ENCODE data around the gene CENPH.

DNA sequence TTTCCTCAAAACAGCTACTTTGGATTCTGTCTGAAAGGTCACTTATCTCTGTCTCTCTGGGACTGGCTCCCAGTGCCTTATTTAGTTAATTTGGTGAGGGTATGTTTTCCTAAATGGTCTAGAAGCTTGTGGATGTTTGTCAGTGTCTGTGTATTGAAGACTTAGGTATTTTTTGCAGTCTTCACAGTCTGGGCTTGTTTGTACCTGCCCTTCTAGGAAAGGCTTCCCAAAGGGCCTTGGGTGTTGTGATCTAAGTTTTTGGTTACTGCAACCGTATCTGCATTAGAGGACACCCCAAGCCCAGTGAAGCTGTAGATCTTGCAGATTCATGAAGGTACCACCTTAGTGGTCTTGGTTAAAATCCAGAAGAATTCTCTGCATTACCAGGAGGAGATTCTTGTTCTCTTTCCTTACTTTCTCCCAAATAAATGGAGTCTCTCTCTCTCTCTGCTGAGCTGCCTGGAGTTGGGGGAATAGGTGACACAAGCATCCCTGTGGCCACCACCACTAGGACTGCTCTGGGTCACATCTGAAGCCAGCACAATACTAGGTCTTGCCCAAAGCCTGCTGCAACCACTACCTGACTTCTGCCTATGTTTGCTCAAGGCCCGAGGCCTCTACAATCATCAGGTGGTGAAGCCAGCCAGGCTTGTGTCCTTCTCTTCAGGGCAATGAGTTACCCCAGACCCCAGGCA lies 40.3 kb upstream of the CENPH start:
- TF ChIP-seq, protein P1, sequence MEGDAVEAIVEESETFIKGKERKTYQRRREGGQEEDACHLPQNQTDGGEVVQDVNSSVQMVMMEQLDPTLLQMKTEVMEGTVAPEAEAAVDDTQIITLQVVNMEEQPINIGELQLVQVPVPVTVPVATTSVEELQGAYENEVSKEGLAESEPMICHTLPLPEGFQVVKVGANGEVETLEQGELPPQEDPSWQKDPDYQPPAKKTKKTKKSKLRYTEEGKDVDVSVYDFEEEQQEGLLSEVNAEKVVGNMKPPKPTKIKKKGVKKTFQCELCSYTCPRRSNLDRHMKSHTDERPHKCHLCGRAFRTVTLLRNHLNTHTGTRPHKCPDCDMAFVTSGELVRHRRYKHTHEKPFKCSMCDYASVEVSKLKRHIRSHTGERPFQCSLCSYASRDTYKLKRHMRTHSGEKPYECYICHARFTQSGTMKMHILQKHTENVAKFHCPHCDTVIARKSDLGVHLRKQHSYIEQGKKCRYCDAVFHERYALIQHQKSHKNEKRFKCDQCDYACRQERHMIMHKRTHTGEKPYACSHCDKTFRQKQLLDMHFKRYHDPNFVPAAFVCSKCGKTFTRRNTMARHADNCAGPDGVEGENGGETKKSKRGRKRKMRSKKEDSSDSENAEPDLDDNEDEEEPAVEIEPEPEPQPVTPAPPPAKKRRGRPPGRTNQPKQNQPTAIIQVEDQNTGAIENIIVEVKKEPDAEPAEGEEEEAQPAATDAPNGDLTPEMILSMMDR (IDR thresholded peaks at IDR 0.05; ENCODE audit: insufficient read depth, low read length) = no peak
- TF ChIP-seq GABPA (IDR thresholded peaks at IDR 0.05; ENCODE audit: low read depth) (no peak), POLR2AphosphoS5 (IDR thresholded peaks at IDR 0.05; ENCODE audit: low read depth) (no peak)
- TF ChIP-seq, protein P2, sequence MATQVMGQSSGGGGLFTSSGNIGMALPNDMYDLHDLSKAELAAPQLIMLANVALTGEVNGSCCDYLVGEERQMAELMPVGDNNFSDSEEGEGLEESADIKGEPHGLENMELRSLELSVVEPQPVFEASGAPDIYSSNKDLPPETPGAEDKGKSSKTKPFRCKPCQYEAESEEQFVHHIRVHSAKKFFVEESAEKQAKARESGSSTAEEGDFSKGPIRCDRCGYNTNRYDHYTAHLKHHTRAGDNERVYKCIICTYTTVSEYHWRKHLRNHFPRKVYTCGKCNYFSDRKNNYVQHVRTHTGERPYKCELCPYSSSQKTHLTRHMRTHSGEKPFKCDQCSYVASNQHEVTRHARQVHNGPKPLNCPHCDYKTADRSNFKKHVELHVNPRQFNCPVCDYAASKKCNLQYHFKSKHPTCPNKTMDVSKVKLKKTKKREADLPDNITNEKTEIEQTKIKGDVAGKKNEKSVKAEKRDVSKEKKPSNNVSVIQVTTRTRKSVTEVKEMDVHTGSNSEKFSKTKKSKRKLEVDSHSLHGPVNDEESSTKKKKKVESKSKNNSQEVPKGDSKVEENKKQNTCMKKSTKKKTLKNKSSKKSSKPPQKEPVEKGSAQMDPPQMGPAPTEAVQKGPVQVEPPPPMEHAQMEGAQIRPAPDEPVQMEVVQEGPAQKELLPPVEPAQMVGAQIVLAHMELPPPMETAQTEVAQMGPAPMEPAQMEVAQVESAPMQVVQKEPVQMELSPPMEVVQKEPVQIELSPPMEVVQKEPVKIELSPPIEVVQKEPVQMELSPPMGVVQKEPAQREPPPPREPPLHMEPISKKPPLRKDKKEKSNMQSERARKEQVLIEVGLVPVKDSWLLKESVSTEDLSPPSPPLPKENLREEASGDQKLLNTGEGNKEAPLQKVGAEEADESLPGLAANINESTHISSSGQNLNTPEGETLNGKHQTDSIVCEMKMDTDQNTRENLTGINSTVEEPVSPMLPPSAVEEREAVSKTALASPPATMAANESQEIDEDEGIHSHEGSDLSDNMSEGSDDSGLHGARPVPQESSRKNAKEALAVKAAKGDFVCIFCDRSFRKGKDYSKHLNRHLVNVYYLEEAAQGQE (IDR thresholded peaks at IDR 0.05; ENCODE audit: insufficient replicate concordance, low read depth) = no peak
